ENCODE measurements around the gene SPTLC2. TPM values are rescaled to one million over a fixed set of nuclear protein-coding genes. Genes with fewer than 3 reads are reported as not detected.
"Not testable (repeated sequence)": the region's sequence is repeated elsewhere in the genome, so short reads cannot be mapped to it uniquely, and the experiment has no call there.

Gene SPTLC2
- total RNA-seq, 1 experiment from 2014 or later: 22.1 TPM

GRCh38 chr14:77570706-77571268 lies 45.6 kb downstream of the SPTLC2 start:
- Histone ChIP-seq H3K27me3 (replicated peaks) (no peaks in the 10 kb centered on the region), H3K4me3 (no peak overlapping the region), H3K9me3 (replicated peaks) (no peaks in the 10 kb centered on the region), H3K4me1 (replicated peaks) (peaks cover 5% of the 10 kb centered on the region; the same call in 1 of the 2 replicates), H3K36me3 (peaks cover 17% of the 10 kb centered on the region), H3K27ac (no peak overlapping the region)
- DNase-seq (ENCODE audit: low read depth in 1 of 2, low spot score in 2 of 2): no peak

GRCh38 chr14:77565994-77566305 lies 50.5 kb downstream of the SPTLC2 start:
- DNase-seq (ENCODE audit: low read depth in 1 of 2, low spot score in 2 of 2): no peak
- no peaks in the 10 kb centered on the region for H3K27me3 ChIP-seq (replicated peaks)
- no peaks in the 10 kb centered on the region for H3K4me1 ChIP-seq (replicated peaks)
- H3K27ac ChIP-seq: no peak overlapping the region
- H3K9me3 ChIP-seq (replicated peaks): no peaks in the 10 kb centered on the region
- H3K36me3 ChIP-seq: peaks cover 17% of the 10 kb centered on the region
- no peak overlapping the region for H3K4me3 ChIP-seq

DNA sequence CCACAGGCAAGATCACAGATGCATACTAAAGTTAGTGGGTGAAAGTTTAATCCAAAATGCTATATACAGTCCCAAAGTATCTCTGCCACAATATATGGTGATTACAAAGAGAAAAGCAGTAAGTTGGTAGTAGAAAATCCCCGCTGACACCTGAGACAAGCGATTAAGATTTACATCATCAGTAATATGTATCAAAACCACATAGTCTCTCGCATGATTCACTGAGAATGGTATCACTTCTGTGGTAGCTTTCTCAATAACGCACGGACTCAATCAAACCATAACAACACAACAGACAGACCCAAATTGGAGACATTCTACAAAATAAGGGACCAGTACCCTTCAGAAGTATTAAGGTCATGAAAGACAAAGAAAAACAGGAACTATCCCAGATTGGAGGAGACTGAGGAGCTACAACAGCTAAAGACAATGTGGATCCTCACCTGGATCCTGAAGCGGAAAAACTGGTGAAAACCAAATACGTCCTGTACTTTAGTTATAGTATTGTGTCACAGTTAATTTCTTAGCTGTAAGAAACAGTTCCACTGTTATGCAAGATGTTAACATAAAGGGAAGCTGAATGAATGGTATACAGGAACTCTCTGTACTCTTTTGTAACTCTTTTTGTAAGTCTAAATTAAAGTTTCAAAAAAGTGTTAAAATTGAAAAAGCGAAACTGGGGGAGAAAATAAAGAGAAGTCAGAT lies 51.0 kb downstream of the SPTLC2 start:
- no peak for DNase-seq (ENCODE audit: low read depth in 1 of 2, low spot score in 2 of 2)

GRCh38 chr14:77562681-77563080 lies 53.8 kb downstream of the SPTLC2 start:
- no peak overlapping the region for H3K27ac ChIP-seq
- no peaks in the 10 kb centered on the region for H3K27me3 ChIP-seq (replicated peaks)
- H3K4me1 ChIP-seq (replicated peaks): no peaks in the 10 kb centered on the region
- DNase-seq (ENCODE audit: low read depth in 1 of 2, low spot score in 2 of 2): no peak
- peaks cover 10% of the 10 kb centered on the region; the same call in 1 of the 2 replicates for H3K36me3 ChIP-seq
- H3K4me3 ChIP-seq: no peak overlapping the region
- no peaks in the 10 kb centered on the region for H3K9me3 ChIP-seq (replicated peaks)

More for the DNA sequence above, 51.0 kb downstream of the SPTLC2 start:
- Histone ChIP-seq H3K27ac (no peak overlapping the region), H3K4me1 (replicated peaks) (no peaks in the 10 kb centered on the region), H3K9me3 (replicated peaks) (no peaks in the 10 kb centered on the region), H3K36me3 (peaks cover 17% of the 10 kb centered on the region), H3K27me3 (replicated peaks) (no peaks in the 10 kb centered on the region), H3K4me3 (no peak overlapping the region)

- no peak overlapping the region for H3K27ac ChIP-seq
- no peaks in the 10 kb centered on the region for H3K4me1 ChIP-seq (replicated peaks)
- H3K9me3 ChIP-seq (replicated peaks): no peaks in the 10 kb centered on the region
- peaks cover 13% of the 10 kb centered on the region; the same call in 1 of the 2 replicates for H3K36me3 ChIP-seq
- no peak for DNase-seq (ENCODE audit: low read depth in 1 of 2, low spot score in 2 of 2)
- H3K4me3 ChIP-seq: no peak overlapping the region
- no peaks in the 10 kb centered on the region for H3K27me3 ChIP-seq (replicated peaks)
These were observed 54.6 kb downstream of the SPTLC2 start for GRCh38 chr14:77561881-77562280.

DNA sequence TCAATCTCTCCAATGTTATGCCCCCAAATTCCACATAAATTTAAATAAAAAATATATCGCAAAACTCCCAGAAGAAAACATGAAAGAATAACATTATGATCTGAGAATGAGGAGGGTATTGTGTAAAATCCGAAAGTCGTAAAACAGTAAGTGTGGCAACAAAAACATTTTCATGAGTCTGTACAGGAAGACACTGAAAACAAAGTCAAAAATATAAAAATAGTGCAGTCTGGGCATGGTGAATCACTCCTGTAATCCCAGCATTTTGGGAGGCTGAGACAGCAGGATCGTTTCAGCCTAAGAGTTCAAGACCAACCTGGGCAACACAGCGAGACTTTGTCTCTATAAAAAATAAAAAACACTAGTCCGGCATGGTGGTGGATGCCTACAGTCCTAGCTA lies 57.1 kb downstream of the SPTLC2 start:
- Histone ChIP-seq H3K4me1 (replicated peaks) (no peaks in the 10 kb centered on the region), H3K4me3 (no peak overlapping the region), H3K9me3 (replicated peaks) (no peaks in the 10 kb centered on the region), H3K36me3 (peaks cover 28% of the 10 kb centered on the region; the same call in 1 of the 2 replicates), H3K27me3 (replicated peaks) (no peaks in the 10 kb centered on the region), H3K27ac (no peak overlapping the region)
- no peak for DNase-seq (ENCODE audit: low read depth in 1 of 2, low spot score in 2 of 2)

- no peaks in the 10 kb centered on the region for H3K9me3 ChIP-seq (replicated peaks)
- H3K4me1 ChIP-seq (replicated peaks): no peaks in the 10 kb centered on the region
- no peak overlapping the region for H3K4me3 ChIP-seq
- H3K36me3 ChIP-seq: peaks cover 27% of the 10 kb centered on the region
- no peak overlapping the region for H3K27ac ChIP-seq
- DNase-seq (ENCODE audit: low read depth in 1 of 2, low spot score in 2 of 2): no peak
- no peaks in the 10 kb centered on the region for H3K27me3 ChIP-seq (replicated peaks)
These were observed 59.0 kb downstream of the SPTLC2 start for GRCh38 chr14:77557391-77557790.

GRCh38 chr14:77556946-77557345 lies 59.5 kb downstream of the SPTLC2 start:
- Histone ChIP-seq H3K36me3 (peaks cover 28% of the 10 kb centered on the region), H3K27ac (no peak overlapping the region), H3K27me3 (replicated peaks) (no peaks in the 10 kb centered on the region), H3K4me3 (no peak overlapping the region), H3K9me3 (replicated peaks) (no peaks in the 10 kb centered on the region), H3K4me1 (replicated peaks) (no peaks in the 10 kb centered on the region)
- no peak for DNase-seq (ENCODE audit: low read depth in 1 of 2, low spot score in 2 of 2)

- no peak for DNase-seq (ENCODE audit: low read depth in 1 of 2, low spot score in 2 of 2)
- H3K4me3 ChIP-seq: no peak overlapping the region
These were observed 61.4 kb downstream of the SPTLC2 start for GRCh38 chr14:77554816-77555599.

GRCh38 chr14:77554207-77554606 lies 62.2 kb downstream of the SPTLC2 start:
- Histone ChIP-seq H3K27ac (no peak overlapping the region), H3K9me3 (replicated peaks) (no peaks in the 10 kb centered on the region), H3K27me3 (replicated peaks) (no peaks in the 10 kb centered on the region), H3K36me3 (peaks cover 43% of the 10 kb centered on the region), H3K4me1 (replicated peaks) (no peaks in the 10 kb centered on the region), H3K4me3 (no peak overlapping the region)
- no peak for DNase-seq (ENCODE audit: low read depth in 1 of 2, low spot score in 2 of 2)

More at GRCh38 chr14:77554816-77555599, 61.4 kb downstream of the SPTLC2 start:
- no peaks in the 10 kb centered on the region for H3K4me1 ChIP-seq (replicated peaks)
- H3K27me3 ChIP-seq (replicated peaks): no peaks in the 10 kb centered on the region
- H3K36me3 ChIP-seq: peaks cover 40% of the 10 kb centered on the region
- H3K27ac ChIP-seq: no peak overlapping the region
- H3K9me3 ChIP-seq (replicated peaks): no peaks in the 10 kb centered on the region

DNA sequence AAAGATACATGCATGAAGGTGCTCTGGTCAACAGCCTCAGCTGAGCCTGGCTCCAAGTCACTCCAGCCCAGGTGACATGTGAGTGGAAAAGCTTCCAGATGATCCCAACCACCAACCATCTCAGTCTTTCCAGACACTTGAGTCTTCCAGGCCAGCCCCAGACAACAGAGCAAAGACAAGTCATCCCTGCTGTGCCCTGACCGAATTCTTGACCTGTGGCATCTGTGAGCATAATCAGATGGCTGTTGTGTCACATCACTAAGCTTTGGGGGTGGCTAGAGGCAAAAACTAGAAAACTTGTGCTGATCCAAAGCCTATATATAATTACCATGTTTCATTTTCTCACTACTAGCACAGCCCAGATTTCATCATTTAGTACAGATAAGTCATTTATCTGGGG lies 67.0 kb downstream of the SPTLC2 start:
- H3K4me1 ChIP-seq (replicated peaks): no peaks in the 10 kb centered on the region
- peaks cover 31% of the 10 kb centered on the region for H3K36me3 ChIP-seq
- H3K27ac ChIP-seq: no peak overlapping the region
- no peak overlapping the region for H3K4me3 ChIP-seq
- no peaks in the 10 kb centered on the region for H3K9me3 ChIP-seq (replicated peaks)
- no peaks in the 10 kb centered on the region for H3K27me3 ChIP-seq (replicated peaks)
- DNase-seq (ENCODE audit: low read depth in 1 of 2, low spot score in 2 of 2): no peak

DNA sequence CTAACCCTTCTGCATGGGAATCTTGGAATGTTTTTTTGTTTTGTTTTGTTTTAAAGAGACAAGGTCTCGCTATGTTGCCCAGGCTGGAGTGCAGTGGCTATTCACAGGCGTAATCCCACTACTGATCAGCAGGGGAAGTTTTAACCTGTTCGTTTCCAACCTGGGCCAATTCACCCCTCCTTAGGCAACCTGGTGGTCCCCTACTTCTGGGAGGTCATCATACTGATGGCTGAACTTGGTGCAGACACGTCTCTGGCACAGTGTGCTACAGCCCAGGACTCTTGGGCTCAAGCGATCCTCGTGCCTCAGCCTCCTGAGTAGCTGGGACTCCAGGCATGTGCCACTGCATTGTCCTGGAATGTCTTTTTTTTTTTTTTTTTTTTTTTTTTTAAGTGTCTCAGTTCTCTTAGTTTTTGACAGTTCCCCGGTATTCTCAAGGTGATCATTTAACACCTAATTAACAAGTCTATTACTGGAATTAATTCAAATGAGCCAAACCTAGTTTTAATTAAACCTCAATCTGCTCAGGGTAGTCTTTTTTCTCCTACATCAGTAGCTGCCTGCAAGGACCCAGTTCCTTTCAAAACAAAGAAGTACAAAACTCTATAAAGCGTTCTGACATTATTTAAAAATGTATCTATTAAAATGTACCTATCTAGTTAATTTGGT lies 68.8 kb downstream of the SPTLC2 start:
- Histone ChIP-seq H3K4me1 (replicated peaks) (peaks cover 7% of the 10 kb centered on the region; the same call in 1 of the 2 replicates), H3K27me3 (replicated peaks) (no peaks in the 10 kb centered on the region), H3K27ac (no peak overlapping the region), H3K4me3 (no peak overlapping the region), H3K9me3 (replicated peaks) (no peaks in the 10 kb centered on the region), H3K36me3 (peaks cover 29% of the 10 kb centered on the region)
- no peak for DNase-seq (ENCODE audit: low read depth in 1 of 2, low spot score in 2 of 2)

- H3K4me3 ChIP-seq; H3K27me3 ChIP-seq (replicated peaks); DNase-seq (ENCODE audit: low read depth in 1 of 2, low spot score in 2 of 2); H3K9me3 ChIP-seq (replicated peaks); H3K27ac ChIP-seq; H3K4me1 ChIP-seq (replicated peaks): not testable (repeated sequence)
- H3K36me3 ChIP-seq: peaks cover 15% of the 10 kb centered on the region
These were observed 71.3 kb downstream of the SPTLC2 start for GRCh38 chr14:77545171-77545570.

- no peaks in the 10 kb centered on the region for H3K27me3 ChIP-seq (replicated peaks)
- H3K36me3 ChIP-seq: peaks cover 9% of the 10 kb centered on the region
- no peak overlapping the region for H3K4me3 ChIP-seq
- no peak overlapping the region for H3K27ac ChIP-seq
- no peaks in the 10 kb centered on the region for H3K9me3 ChIP-seq (replicated peaks)
- H3K4me1 ChIP-seq (replicated peaks): peaks cover 9% of the 10 kb centered on the region; the same call in 1 of the 2 replicates
- no peak for DNase-seq (ENCODE audit: low read depth in 1 of 2, low spot score in 2 of 2)
These were observed 71.9 kb downstream of the SPTLC2 start for GRCh38 chr14:77544571-77544970.

Measured in SJSA1 (cell line).